NCI-H524 treated with DMSO at 0.1 percent for 48 hours (cell line): ENCODE results near the gene VAMP8.
A peak's percentile ranks its signal among the peaks of the same experiment; 100 is the strongest.
"Not testable (repeated sequence)": the region's sequence is repeated elsewhere in the genome, so short reads cannot be mapped to it uniquely, and the experiment has no call there.

Source experiments
- DNase-seq: peaks from one replicate; lab custom pipeline; 2025; lab: John Stamatoyannopoulos, UW

VAMP8 gene

DNA sequence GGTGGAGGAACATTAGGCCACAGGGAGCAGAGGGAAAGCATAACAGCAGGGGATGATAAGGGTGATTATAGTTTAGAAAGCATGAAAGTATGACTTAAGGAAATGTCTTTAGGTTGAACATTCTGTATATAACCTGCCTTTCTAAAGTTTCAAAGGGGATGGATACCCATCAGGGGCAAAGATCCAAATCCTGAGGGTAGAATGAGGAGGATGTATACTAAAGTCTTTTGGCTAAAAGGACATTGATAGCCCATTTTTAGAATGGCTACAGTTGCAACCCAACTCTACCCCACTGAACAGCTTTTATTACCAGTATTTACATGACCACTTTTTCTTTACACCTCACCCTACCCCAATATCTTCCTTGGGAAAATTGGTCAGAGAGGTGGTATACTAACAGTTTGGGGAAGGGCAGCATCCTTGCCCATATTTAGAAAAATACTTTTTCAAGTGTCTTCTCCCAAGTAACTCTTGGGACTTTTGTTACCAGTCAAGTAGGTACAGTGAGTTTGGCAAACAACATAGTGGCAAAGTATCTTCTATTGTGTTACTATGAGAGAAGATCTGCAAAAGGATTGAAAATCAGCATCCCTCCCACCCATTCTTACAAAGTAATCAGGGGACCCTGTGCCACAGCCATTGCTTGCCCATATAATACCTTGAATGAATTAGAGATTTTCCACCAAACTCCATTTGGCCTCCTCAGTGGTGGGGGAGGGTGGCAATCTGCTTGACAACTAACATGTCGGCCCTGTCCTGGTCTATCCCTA, 30.1 kb upstream of the VAMP8 start:
- no peak for DNase-seq

- DNase-seq: no peak
Observed at GRCh38 chr2:85547859-85548607, 29.4 kb upstream of the VAMP8 start.

DNA sequence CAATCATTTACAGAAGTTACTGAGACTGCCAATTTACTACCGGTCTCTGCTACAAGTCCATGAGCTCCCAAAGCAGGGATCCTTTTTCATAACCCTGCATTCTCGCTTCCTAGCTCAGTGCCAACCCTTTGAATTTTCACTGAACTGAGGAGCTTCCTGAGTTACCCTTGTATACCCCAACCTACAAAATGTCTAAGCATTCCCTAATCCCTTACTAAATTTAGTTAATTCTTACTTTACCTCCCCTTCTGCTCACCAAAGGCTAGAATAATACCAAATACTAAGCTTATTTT, 28.8 kb upstream of the VAMP8 start:
- DNase-seq: no peak

- no peak for DNase-seq
Observed at GRCh38 chr2:85549095-85549494, 28.3 kb upstream of the VAMP8 start.

GRCh38 chr2:85549826-85550225, 27.6 kb upstream of the VAMP8 start:
- DNase-seq: no peak

DNA sequence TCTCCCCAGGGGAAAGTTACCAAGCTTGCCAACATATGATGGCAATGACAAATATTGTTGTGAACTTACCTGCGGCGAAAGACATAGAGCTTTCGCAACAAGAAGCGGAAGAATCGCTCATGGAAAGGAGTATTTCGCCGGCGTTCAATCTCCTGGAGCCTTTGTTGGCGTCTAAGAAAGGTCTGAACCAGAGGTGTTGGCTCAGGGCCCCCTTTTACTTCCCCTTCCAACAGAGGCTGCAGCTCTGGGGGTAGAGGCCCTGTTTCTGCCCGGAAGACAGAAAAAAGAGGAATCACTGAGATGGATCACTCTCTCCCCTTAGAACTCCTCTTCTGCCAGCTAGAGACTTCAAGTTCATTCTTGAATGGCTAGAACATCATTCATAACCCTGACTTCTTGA, 26.9 kb upstream of the VAMP8 start:
- DNase-seq: no peak

- DNase-seq: no peak
Observed at GRCh38 chr2:85551698-85552678, 25.4 kb upstream of the VAMP8 start.

GRCh38 chr2:85553184-85553583, 24.2 kb upstream of the VAMP8 start:
- no peak for DNase-seq

DNA sequence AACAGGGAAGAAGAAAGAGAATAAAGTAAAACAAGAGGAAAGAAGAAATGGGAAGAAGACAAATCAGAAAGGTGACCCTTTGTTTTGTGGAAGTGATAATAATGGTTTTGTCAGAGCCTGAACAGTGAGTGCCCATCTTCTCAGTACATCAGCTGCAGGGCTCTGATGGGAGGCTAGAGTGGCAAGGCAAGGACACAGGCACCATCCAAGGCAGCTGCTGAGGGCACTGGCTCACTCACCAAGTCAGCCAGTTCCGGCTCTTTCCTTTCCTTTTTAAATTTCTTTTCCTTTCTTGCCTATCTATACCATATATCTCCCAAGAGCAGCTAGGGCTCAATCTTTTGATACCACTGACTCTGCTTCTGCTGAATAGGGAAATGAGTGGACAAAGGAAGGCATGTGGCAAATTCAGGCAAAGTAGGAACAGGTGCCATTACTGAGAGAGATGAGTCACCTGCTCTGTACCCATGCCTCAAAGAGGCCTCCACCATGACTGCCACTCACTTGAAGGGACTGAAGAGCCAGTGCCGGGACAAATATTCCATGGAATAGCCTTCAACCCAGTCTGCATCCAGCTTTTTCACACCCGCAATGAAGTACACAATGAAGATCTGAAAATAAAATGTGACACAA, 22.3 kb upstream of the VAMP8 start:
- DNase-seq: no peak

DNA sequence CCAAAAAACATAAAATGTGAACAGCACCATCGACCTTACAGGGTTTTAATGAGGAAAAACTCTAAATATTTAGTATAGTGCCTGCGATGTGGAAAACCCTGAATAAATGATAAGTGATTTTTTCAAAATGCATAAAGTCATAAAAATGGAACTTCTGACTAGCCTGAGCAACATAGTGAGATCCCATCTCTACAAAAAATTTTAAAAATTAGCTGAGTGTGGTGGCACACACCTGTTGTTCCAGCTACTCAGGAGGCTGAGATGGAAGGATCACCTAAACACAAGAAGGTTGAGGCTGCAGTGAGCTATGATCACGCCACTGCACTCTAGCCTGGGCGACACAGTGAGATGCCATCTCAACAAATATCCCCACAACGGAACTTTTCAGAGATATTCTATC, 20.3 kb upstream of the VAMP8 start:
- DNase-seq: no peak

- no peak for DNase-seq
Observed at GRCh38 chr2:85558160-85558559, 19.2 kb upstream of the VAMP8 start.

GRCh38 chr2:85560403-85560726, 17.0 kb upstream of the VAMP8 start:
- DNase-seq: not testable (repeated sequence)

DNA sequence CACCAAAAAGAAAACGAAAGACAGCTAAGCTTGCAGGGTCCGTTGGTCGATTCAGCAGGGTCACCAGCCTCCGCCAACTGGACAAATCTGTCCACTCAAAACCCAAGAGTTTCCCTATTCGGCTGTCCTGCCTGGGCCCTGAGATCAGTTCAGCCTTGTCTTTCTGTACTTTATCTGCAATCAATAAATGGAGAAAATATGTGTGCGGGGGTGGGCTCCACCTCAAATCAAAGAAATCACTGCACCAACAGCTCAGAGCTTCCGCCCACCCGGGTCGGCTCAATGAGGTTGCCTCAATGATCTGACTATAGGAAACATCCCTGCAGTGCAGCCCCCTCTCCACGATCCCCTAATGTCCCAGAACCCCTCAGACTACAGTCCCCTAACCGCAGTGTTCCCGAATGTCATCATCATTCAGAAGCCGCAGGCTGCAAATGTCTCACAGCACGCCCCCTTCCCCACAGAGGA, 16.5 kb upstream of the VAMP8 start:
- no peak for DNase-seq

GRCh38 chr2:85561280-85562212, 15.8 kb upstream of the VAMP8 start, which contains the start of gene GGCX:
Gene GGCX, minus strand, starts transcription at chr2:85561493. Its CDS starts 65 bp downstream, at chr2:85561428.
- peak; percentile 64 for DNase-seq

GRCh38 chr2:85564144-85564563, 13.2 kb upstream of the VAMP8 start:
- no peak for DNase-seq

DNA sequence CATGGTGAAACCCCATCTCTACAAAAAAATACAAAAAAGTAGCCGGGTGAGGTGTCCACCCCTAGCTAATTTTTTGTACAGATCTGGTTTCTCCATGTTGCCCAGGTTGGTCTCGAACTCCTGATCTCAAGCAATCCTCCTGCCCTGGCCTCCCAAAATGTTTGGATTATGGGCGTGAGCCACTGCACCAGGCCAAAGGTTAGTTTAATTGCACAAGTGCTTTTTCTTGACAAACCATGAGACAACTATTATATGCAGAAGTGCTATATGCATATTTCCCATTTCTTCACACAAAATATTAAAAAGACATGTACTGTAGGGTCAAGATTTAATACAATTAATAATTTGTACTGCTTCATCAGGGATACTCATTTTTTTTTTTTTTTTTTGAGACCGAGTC, 11.1 kb upstream of the VAMP8 start:
- no peak for DNase-seq

DNA sequence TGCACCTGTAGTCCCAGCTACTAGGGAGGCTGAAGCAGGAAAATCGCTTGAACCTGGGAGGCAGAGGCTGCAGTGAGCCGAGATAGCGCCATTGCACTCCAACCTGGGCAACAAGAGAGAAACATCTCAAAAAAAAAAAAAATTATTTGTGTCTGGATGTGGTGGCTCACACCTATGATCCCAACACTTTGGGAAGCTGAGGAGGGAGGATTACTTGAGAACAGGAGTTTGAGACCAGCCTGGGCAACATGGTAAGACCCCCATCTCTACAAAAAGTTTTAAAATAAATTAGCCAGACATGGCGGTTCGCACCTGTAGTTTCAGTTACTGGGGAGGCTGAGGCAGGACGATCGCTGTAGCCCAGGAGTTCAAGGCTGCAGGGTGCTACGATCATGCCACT, 1.6 kb upstream of the VAMP8 start:
- DNase-seq: no peak

DNA sequence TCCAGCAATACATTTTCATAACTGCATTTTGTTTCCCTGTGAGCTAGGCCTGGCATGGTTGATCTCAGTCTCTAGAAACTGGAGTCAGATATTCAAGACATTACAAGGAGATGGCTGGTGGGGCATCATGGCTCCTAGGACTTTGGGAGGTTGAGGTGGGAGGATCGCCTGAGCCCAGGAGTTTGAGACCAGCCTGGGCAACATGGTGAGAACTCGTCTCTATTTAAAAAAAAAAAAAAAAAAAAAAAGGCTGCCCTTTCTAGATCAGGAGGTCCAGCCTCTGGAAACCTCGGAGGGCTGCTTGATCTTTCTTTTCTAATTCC, 362 bp upstream of the VAMP8 start:
- no peak for DNase-seq

GRCh38 chr2:85578243-85579180, 1.1 kb downstream of the VAMP8 start:
- no peak for DNase-seq
